H1 (cell line): ENCODE results near the gene PPP1R1C. TPM values are rescaled to one million over a fixed set of nuclear protein-coding genes. Genes with fewer than 3 reads are reported as not detected.

Experiments used
- CTCF ChIA-PET: fragments of 300-600 bp; sonication (Branson Sonifier 250); formaldehyde crosslinking; loops from one replicate; lab custom pipeline; 2021; ENCODE audit not compliant: partially characterized antibody; lab: Charles Lee
- POLR2A ChIA-PET: fragments of 300-600 bp; sonication (Branson Sonifier 250); formaldehyde crosslinking; loops from one replicate; lab custom pipeline; 2021; ENCODE audit warnings: inconsistent platforms; ENCODE audit not compliant: partially characterized antibody; lab: Charles Lee
- DNase-seq, 2 experiments: peaks; one replicate each; pipeline versions ENCODE4 v3.0.0 to v3.0.0-alpha.2; 2010 to 2022; ENCODE audit warnings: low spot score in 2 of 2, low read depth in 1 of 2, mixed read lengths in 1 of 2
- FAIRE-seq: peaks from 2 replicates; lab custom pipeline; 2011; peaks lifted over from hg19 to GRCh38; lab: Jason Lieb, UNC
- H2AFZ ChIP-seq: 2 replicates; pipeline ENCODE4 v1.8.1; 2012; ENCODE audit warnings: low read length, inconsistent platforms
- H2AK5ac ChIP-seq: 2 replicates; pipeline ENCODE4 v1.6.1; 2013; ENCODE audit warnings: low read depth, low read length
- H2BK120ac ChIP-seq: replicated peaks from 2 replicates; pipeline ENCODE3; 2013; ENCODE audit warnings: low read depth, low read length, inconsistent platforms
- H2BK12ac ChIP-seq: 2 replicates; pipeline ENCODE4 v1.6.1; 2013; ENCODE audit warnings: low read depth, low read length
- H2BK15ac ChIP-seq: 2 replicates; pipeline ENCODE4 v1.6.1; 2013; ENCODE audit warnings: low read length
- H2BK20ac ChIP-seq: 2 replicates; pipeline ENCODE4 v1.6.1; 2013; ENCODE audit warnings: low read length
- H2BK5ac ChIP-seq: 2 replicates; pipeline ENCODE4 v1.6.1; 2013; ENCODE audit warnings: low read depth, low read length
- H3K14ac ChIP-seq: 2 replicates; pipeline ENCODE4 v1.6.1; 2013; ENCODE audit warnings: inconsistent platforms; ENCODE audit not compliant: insufficient read length
- H3K18ac ChIP-seq: 2 replicates; pipeline ENCODE4 v1.6.1; 2013; ENCODE audit warnings: low read length; ENCODE audit errors: extremely low read depth
- H3K23ac ChIP-seq: 2 replicates; pipeline ENCODE4 v1.6.1; 2013; ENCODE audit warnings: inconsistent platforms; ENCODE audit not compliant: insufficient read length
- H3K23me2 ChIP-seq: 2 replicates; pipeline ENCODE4 v1.6.1; 2013; ENCODE audit warnings: low read depth, low read length
- H3K27ac ChIP-seq: 2 replicates; pipeline ENCODE4 v1.6.1; 2011; ENCODE audit warnings: low read depth, low read length, inconsistent platforms
- H3K27me3 ChIP-seq, 4 experiments: replicated peaks in 1 of 4; 1 replicate in 1 of 4; 2 replicates in 3 of 4; pipeline versions ENCODE4 v1.6.1 to v1.8.1; 2011 to 2013; ENCODE audit warnings: low read length in 3 of 4, mild to moderate bottlenecking in 3 of 4, inconsistent platforms in 2 of 4, mixed read lengths in 2 of 4, moderate library complexity in 1 of 4; ENCODE audit not compliant: control insufficient read depth in 3 of 4, insufficient read depth in 3 of 4; ENCODE audit errors: extremely low read depth in 1 of 4
- H3K36me3 ChIP-seq, 4 experiments: 2 replicates each; pipeline versions ENCODE4 v1.6.1 to v1.8.1; 2011 to 2013; ENCODE audit warnings: mild to moderate bottlenecking in 4 of 4, low read length in 3 of 4, moderate library complexity in 2 of 4, control low read depth in 1 of 4, inconsistent platforms in 1 of 4; ENCODE audit not compliant: insufficient read depth in 4 of 4, control insufficient read depth in 2 of 4
- H3K4ac ChIP-seq: replicated peaks from 2 replicates; pipeline ENCODE3; 2013; ENCODE audit warnings: low read length, low read depth, mixed read lengths, inconsistent platforms; ENCODE audit not compliant: insufficient read length
- H3K4me1 ChIP-seq, 4 experiments: replicated peaks in 1 of 4; 1 replicate in 1 of 4; 2 replicates in 3 of 4; pipeline versions ENCODE4 v1.6.1 to v1.8.1; 2011 to 2013; ENCODE audit warnings: low read length in 3 of 4, inconsistent platforms in 2 of 4, mixed read lengths in 1 of 4; ENCODE audit not compliant: insufficient read depth in 4 of 4, control insufficient read depth in 3 of 4
- H3K4me2 ChIP-seq, 2 experiments: 2 replicates each; pipeline versions ENCODE4 v1.6.1 to v1.8.1; 2011 to 2013; ENCODE audit warnings: low read depth in 2 of 2, low read length in 2 of 2, control low read depth in 1 of 2, inconsistent platforms in 1 of 2, mild to moderate bottlenecking in 1 of 2; ENCODE audit not compliant: insufficient read depth in 1 of 2
- H3K4me3 ChIP-seq, 4 experiments: fragments of 200-600, 300-600 bp in 1 of 4; sonication (generic), shearing (Covaris generic), sonication (Bioruptor Twin) in 1 of 4; 2 replicates each; pipeline versions ENCODE4 v1.5.1 to v1.8.1; 2011 to 2016; ENCODE audit warnings: low read length in 4 of 4, low read depth in 3 of 4, control low read depth in 2 of 4, inconsistent platforms in 2 of 4, mild to moderate bottlenecking in 2 of 4, mixed read lengths in 1 of 4, moderate library complexity in 1 of 4; ENCODE audit not compliant: insufficient read depth in 2 of 4; ENCODE audit errors: extremely low read depth in 1 of 4
- H3K56ac ChIP-seq: replicated peaks from 2 replicates; pipeline ENCODE3; 2013; ENCODE audit warnings: low read depth, mild to moderate bottlenecking, mixed read lengths, low read length, inconsistent platforms; ENCODE audit not compliant: insufficient read length
- H3K79me1 ChIP-seq: 2 replicates; pipeline ENCODE4 v1.6.1; 2013; ENCODE audit warnings: low read depth, low read length, control low read depth
- H3K79me2 ChIP-seq, 2 experiments: 2 replicates each; pipeline versions ENCODE4 v1.6.1 to v1.8.1; 2012 to 2013; ENCODE audit warnings: low read length in 2 of 2, mild to moderate bottlenecking in 2 of 2, inconsistent platforms in 1 of 2; ENCODE audit not compliant: insufficient read depth in 2 of 2, control insufficient read depth in 1 of 2
- H3K9ac ChIP-seq, 4 experiments: replicated peaks in 1 of 4; 1 replicate in 1 of 4; 2 replicates in 3 of 4; pipeline versions ENCODE4 v1.6.1 to v1.8.1; 2011 to 2013; ENCODE audit warnings: low read depth in 3 of 4, low read length in 3 of 4, control low read depth in 2 of 4, mild to moderate bottlenecking in 2 of 4, moderate library complexity in 2 of 4, inconsistent platforms in 1 of 4; ENCODE audit errors: extremely low read depth in 1 of 4
- H3K9me3 ChIP-seq, 2 experiments: 2 replicates each; pipeline versions ENCODE4 v1.6.1 to v1.8.1; 2012 to 2013; ENCODE audit warnings: mild to moderate bottlenecking in 2 of 2, moderate library complexity in 2 of 2, control low read depth in 1 of 2, inconsistent platforms in 1 of 2, low read depth in 1 of 2, low read length in 1 of 2, mixed read lengths in 1 of 2; ENCODE audit not compliant: insufficient read depth in 2 of 2
- H4K20me1 ChIP-seq, 2 experiments: replicated peaks in 1 of 2; 2 replicates each; pipeline versions ENCODE3 to v1.8.1; 2011 to 2013; ENCODE audit warnings: inconsistent platforms in 2 of 2, low read length in 2 of 2, mild to moderate bottlenecking in 1 of 2; ENCODE audit not compliant: insufficient read depth in 2 of 2, control insufficient read depth in 1 of 2
- H4K5ac ChIP-seq: 2 replicates; pipeline ENCODE4 v1.6.1; 2013; ENCODE audit warnings: low read length, low read depth, mixed read lengths, inconsistent platforms; ENCODE audit not compliant: insufficient read length
- H4K8ac ChIP-seq: 2 replicates; pipeline ENCODE4 v1.8.0; 2013; ENCODE audit warnings: mild to moderate bottlenecking, moderate library complexity, low read length, inconsistent platforms; ENCODE audit not compliant: insufficient read depth; ENCODE audit errors: extremely low read depth
- H4K91ac ChIP-seq: replicated peaks from 2 replicates; pipeline ENCODE3; 2013; ENCODE audit warnings: low read length, mixed read lengths, inconsistent platforms; ENCODE audit not compliant: insufficient read length
- BCL11A ChIP-seq, 2 experiments: IDR thresholded peaks; one replicate each; pipeline ENCODE4 v1.6.1; 2011; ENCODE audit warnings: low read depth in 2 of 2, low read length in 2 of 2, mild to moderate bottlenecking in 2 of 2
- E2F6 ChIP-seq: IDR thresholded peaks from 2 replicates; pipeline ENCODE4 v1.6.1; 2012; ENCODE audit warnings: inconsistent platforms
- EGR1 ChIP-seq: IDR thresholded peaks from 2 replicates; pipeline ENCODE4 v1.6.1; 2011; ENCODE audit warnings: low read depth, low read length, borderline replicate concordance
- JUND ChIP-seq: IDR thresholded peaks from 2 replicates; pipeline ENCODE4 v1.6.1; 2011; ENCODE audit warnings: mild to moderate bottlenecking, improper control_type of control experiment, low read length
- POLR2AphosphoS5 ChIP-seq: IDR thresholded peaks from 2 replicates; pipeline ENCODE4 v1.6.1; 2011; ENCODE audit warnings: low read depth, low read length
- POU5F1 ChIP-seq: IDR thresholded peaks from 2 replicates; pipeline ENCODE4 v1.6.1; 2011; ENCODE audit warnings: low read depth, mild to moderate bottlenecking, low read length, moderate library complexity
- SP1 ChIP-seq: IDR thresholded peaks from 2 replicates; pipeline ENCODE4 v1.6.1; 2011; ENCODE audit warnings: low read depth, low read length
- WGBS, 2 experiments: shearing (Covaris generic) in 1 of 2; methylation state at CpG; one replicate each; pipeline versions ENCODE4 v1.1.6 to v1.1.7; 2013 to 2015; ENCODE audit warnings: low lambda C conversion rate in 2 of 2, mixed read lengths in 2 of 2, inconsistent platforms in 1 of 2, low coverage in 1 of 2, missing lambda C conversion rate in 1 of 2; ENCODE audit not compliant: insufficient replicate concordance in 2 of 2, insufficient coverage in 1 of 2, insufficient read length in 1 of 2; ENCODE audit errors: extremely low coverage in 1 of 2, missing lambda C conversion rate in 1 of 2; 5-methylcytosine and 5-hydroxymethylcytosine counted together
- polyA plus RNA-seq, 7 experiments: library from polyadenylated mRNA; depleted of rRNA in 3 of 7; stranded (reverse) in 5 of 7; unstranded in 2 of 7; fragments of >200 nt in 5 of 7; fragments of 200-250 nt in 2 of 7; gene quantifications; 1 replicate in 5 of 7; 2 replicates in 1 of 7; 4 replicates in 1 of 7; pipeline versions ENCODE4 v1.2.1 to v1.2.3, GENCODE V29; 2011 to 2013; ENCODE audit warnings: missing spikeins in 2 of 7, mixed read lengths in 2 of 7
- total RNA-seq: library from RNA; stranded (reverse); fragmentation: NEBNext Ultra II Directional; extraction: Animal tissue kit (Norgen Biotek cat#: 25700); gene quantifications from 2 replicates; pipeline ENCODE4 v1.2.1, GENCODE V29; 2021

Gene PPP1R1C
- total and polyA plus RNA-seq, 2 of the 8 experiments (the other 6 are each of a cell fraction or from before 2014, with no cell fraction given), result 1.3 to 5.3 TPM

GRCh38 chr2:182068811-182069210 lies 83.2 kb downstream of the PPP1R1C start:
- no peaks in the 10 kb centered on the region for H3K27me3 ChIP-seq
- H3K79me1 ChIP-seq, result no peaks in the 10 kb centered on the region
- H3K36me3 ChIP-seq, result no peaks in the 10 kb centered on the region
- H3K9ac ChIP-seq, result no peak overlapping the region
- FAIRE-seq (no peak), DNase-seq (no peak)
- WGBS, 2 experiments, result 51% methylated on average over 3 of the region's 3 CpGs; no CpG with 5 or more reads in 1 of the 2 experiments
- H2BK20ac ChIP-seq, result no peak overlapping the region
- H4K8ac ChIP-seq, result no peak overlapping the region
- no peak overlapping the region for H3K4me3 ChIP-seq
- H4K20me1 ChIP-seq, result no peaks in the 10 kb centered on the region
- H3K79me2 ChIP-seq, result no peaks in the 10 kb centered on the region
- H3K4me1 ChIP-seq, result peaks cover 0 to 6% (median 2%) of the 10 kb centered on the region in 4 experiments; a peak in 2 of 7 replicates
- TF ChIP-seq E2F6, result no peak
- TF ChIP-seq JUND, result no peak
- TF ChIP-seq POU5F1, result no peak
- TF ChIP-seq SP1, result no peak
- no peak for TF ChIP-seq EGR1
- no peak for TF ChIP-seq POLR2AphosphoS5
- no peak for TF ChIP-seq BCL11A (IDR thresholded peaks at IDR 0.05; ENCODE audit: low read depth in 2 of 2, low read length in 2 of 2)
- H4K91ac ChIP-seq, result no peak overlapping the region
- H3K18ac ChIP-seq, result no peak overlapping the region
- ChIA-PET CTCF (no interaction called here), POLR2A (interaction anchor here (0.8 kb wide), 1 partner anchor 852 kb away, joined by 3 read pairs; no protein-coding TSS in a partner anchor)
- no peak overlapping the region for H3K27ac ChIP-seq
- H3K4ac ChIP-seq, result no peak overlapping the region
- H2BK120ac ChIP-seq, result no peak overlapping the region
- H3K56ac ChIP-seq, result no peak overlapping the region
- H3K4me2 ChIP-seq, result no peak overlapping the region
- H2BK5ac ChIP-seq, result no peak overlapping the region
- H2BK12ac ChIP-seq, result no peak overlapping the region
- H2AK5ac ChIP-seq, result no peak overlapping the region
- no peaks in the 10 kb centered on the region for H3K9me3 ChIP-seq
- H3K14ac ChIP-seq, result no peak overlapping the region
- H3K23me2 ChIP-seq, result no peaks in the 10 kb centered on the region
- H3K23ac ChIP-seq, result no peak overlapping the region
- no peak overlapping the region for H2AFZ ChIP-seq
- no peak overlapping the region for H2BK15ac ChIP-seq
- no peak overlapping the region for H4K5ac ChIP-seq
